ENCODE data around the gene YPEL4.

DNA sequence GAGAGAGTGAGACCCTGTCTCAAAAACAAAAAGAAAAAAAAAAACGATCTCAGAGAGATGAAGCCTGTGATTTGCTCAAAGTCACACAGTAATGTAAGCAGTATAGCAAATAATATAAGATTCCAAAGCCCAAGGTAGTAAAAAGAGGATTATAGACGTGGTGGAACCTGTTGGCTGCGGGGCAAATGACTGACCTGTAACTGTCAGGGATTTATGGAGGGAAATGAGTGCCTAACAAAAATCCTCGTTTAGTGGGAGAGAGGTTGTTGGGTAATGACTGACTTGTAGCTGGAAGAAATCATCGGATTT lies 7.1 kb upstream of the YPEL4 start:
- TF ChIP-seq, protein P1, sequence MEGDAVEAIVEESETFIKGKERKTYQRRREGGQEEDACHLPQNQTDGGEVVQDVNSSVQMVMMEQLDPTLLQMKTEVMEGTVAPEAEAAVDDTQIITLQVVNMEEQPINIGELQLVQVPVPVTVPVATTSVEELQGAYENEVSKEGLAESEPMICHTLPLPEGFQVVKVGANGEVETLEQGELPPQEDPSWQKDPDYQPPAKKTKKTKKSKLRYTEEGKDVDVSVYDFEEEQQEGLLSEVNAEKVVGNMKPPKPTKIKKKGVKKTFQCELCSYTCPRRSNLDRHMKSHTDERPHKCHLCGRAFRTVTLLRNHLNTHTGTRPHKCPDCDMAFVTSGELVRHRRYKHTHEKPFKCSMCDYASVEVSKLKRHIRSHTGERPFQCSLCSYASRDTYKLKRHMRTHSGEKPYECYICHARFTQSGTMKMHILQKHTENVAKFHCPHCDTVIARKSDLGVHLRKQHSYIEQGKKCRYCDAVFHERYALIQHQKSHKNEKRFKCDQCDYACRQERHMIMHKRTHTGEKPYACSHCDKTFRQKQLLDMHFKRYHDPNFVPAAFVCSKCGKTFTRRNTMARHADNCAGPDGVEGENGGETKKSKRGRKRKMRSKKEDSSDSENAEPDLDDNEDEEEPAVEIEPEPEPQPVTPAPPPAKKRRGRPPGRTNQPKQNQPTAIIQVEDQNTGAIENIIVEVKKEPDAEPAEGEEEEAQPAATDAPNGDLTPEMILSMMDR (IDR thresholded peaks at IDR 0.05), result no peak
- TF ChIP-seq POLR2AphosphoS5 (IDR thresholded peaks at IDR 0.05) (no peak), POLR2A (IDR thresholded peaks at IDR 0.05) (no peak), EP300 (IDR thresholded peaks at IDR 0.05) (no peak)

All from upper lobe of left lung (tissue), 4 donors.